Neural cell (in vitro differentiated cells): ENCODE measurements around the gene KATNIP. TPM values are rescaled to one million over a fixed set of nuclear protein-coding genes. Genes with fewer than 3 reads are reported as not detected.

Experiments
- H2AFZ ChIP-seq: fragments of 200-600, 300-800 bp; sonication (generic), shearing (Covaris generic); 2 replicates; pipeline ENCODE4 v1.6.0; 2014; ENCODE audit warnings: low read depth, mild to moderate bottlenecking, antibody characterized with exemption, low read length, moderate library complexity
- H3F3A ChIP-seq: fragments of 200-600 bp; shearing (Covaris generic); 2 replicates; pipeline ENCODE4 v1.6.1; 2016; ENCODE audit warnings: mild to moderate bottlenecking, moderate library complexity, mixed read lengths, antibody characterized with exemption, low read length; ENCODE audit not compliant: insufficient read depth, poor library complexity, severe bottlenecking
- H3K27ac ChIP-seq: fragments of 200-600, 300-800 bp; sonication (generic), shearing (Covaris generic); 2 replicates; pipeline ENCODE4 v1.5.1; 2014; ENCODE audit warnings: mild to moderate bottlenecking, low read length, moderate library complexity
- H3K27me3 ChIP-seq: fragments of 300-800, 200-600 bp; sonication (generic), shearing (Covaris generic); 2 replicates; pipeline ENCODE4 v1.6.0; 2014; ENCODE audit warnings: mild to moderate bottlenecking, low read depth, low read length, moderate library complexity; ENCODE audit not compliant: insufficient read depth
- H3K36me3 ChIP-seq: fragments of 300-800, 200-600 bp; sonication (generic), shearing (Covaris generic); 2 replicates; pipeline ENCODE4 v1.5.1; 2014; ENCODE audit warnings: mild to moderate bottlenecking, antibody characterized with exemption, low read length, moderate library complexity; ENCODE audit not compliant: insufficient read depth
- H3K4me2 ChIP-seq: fragments of 300-800, 200-600 bp; sonication (generic), shearing (Covaris generic); 2 replicates; pipeline ENCODE4 v1.6.0; 2014; ENCODE audit warnings: mild to moderate bottlenecking, low read length
- H3K4me3 ChIP-seq: fragments of 300-800, 200-600 bp; sonication (generic), shearing (Covaris generic); 2 replicates; pipeline ENCODE4 v1.5.1; 2014; ENCODE audit warnings: mild to moderate bottlenecking, low read length, moderate library complexity
- H3K79me2 ChIP-seq: fragments of 200-600 bp; shearing (Covaris generic); replicated peaks from 2 replicates; pipeline ENCODE4 v1.6.0; 2014; ENCODE audit warnings: mild to moderate bottlenecking, low read length, moderate library complexity; ENCODE audit not compliant: insufficient read depth
- H3K9ac ChIP-seq: fragments of 300-800, 200-600 bp; sonication (generic), shearing (Covaris generic); 2 replicates; pipeline ENCODE4 v1.6.1; 2016; ENCODE audit warnings: mild to moderate bottlenecking, low read length, mixed read lengths
- H3K9me2 ChIP-seq: fragments of 200-600 bp; shearing (Covaris generic); 2 replicates; pipeline ENCODE4 v1.6.1; 2016; ENCODE audit warnings: mild to moderate bottlenecking, low read length, mixed read lengths; ENCODE audit not compliant: insufficient read depth
- H3K9me3 ChIP-seq: fragments of 200-600, 300-800 bp; sonication (generic), shearing (Covaris generic); 2 replicates; pipeline ENCODE4 v1.6.1; 2016; ENCODE audit warnings: mild to moderate bottlenecking, mixed run types, low read length, moderate library complexity, mixed read lengths
- H4K20me1 ChIP-seq: fragments of 200-600 bp; shearing (Covaris generic); 2 replicates; pipeline ENCODE4 v1.6.1; 2016; ENCODE audit warnings: mild to moderate bottlenecking, mixed run types; ENCODE audit not compliant: insufficient read depth
- CTCF ChIP-seq: fragments of 450-650 bp; IDR thresholded peaks from 2 replicates; pipeline ENCODE4 v1.5.1; 2014; ENCODE audit warnings: antibody characterized with exemption, mild to moderate bottlenecking, moderate library complexity; ENCODE audit not compliant: poor library complexity, severe bottlenecking
- EP300 ChIP-seq: fragments of 450-650 bp; conservative IDR thresholded peaks from 2 replicates; pipeline ENCODE4 v1.6.1; 2014; ENCODE audit warnings: antibody characterized with exemption, mild to moderate bottlenecking, moderate library complexity; ENCODE audit not compliant: poor library complexity, severe bottlenecking
- EZH2 ChIP-seq: fragments of 200-600, 300-800 bp; shearing (Covaris generic), sonication (generic); IDR thresholded peaks from 2 replicates; pipeline ENCODE4 v1.6.1; 2014; ENCODE audit warnings: antibody characterized with exemption, low read length, borderline replicate concordance, mild to moderate bottlenecking; ENCODE audit not compliant: insufficient read depth, poor library complexity, severe bottlenecking
- MXI1 ChIP-seq: fragments of 450-650 bp; conservative IDR thresholded peaks from 2 replicates; pipeline ENCODE4 v1.6.1; 2014; ENCODE audit warnings: antibody characterized with exemption, mild to moderate bottlenecking; ENCODE audit not compliant: poor library complexity, severe bottlenecking
- POLR2AphosphoS5 ChIP-seq: IDR thresholded peaks from 2 replicates; pipeline ENCODE4 v1.6.1; 2012
- RAD21 ChIP-seq: fragments of 450-650 bp; conservative IDR thresholded peaks from 2 replicates; pipeline ENCODE4 v1.6.1; 2014; ENCODE audit warnings: antibody characterized with exemption, mild to moderate bottlenecking, moderate library complexity
- REST ChIP-seq: IDR thresholded peaks from 2 replicates; pipeline ENCODE4 v1.6.1; 2012; ENCODE audit warnings: borderline replicate concordance
- SMC3 ChIP-seq: fragments of 450-650 bp; conservative IDR thresholded peaks from 2 replicates; pipeline ENCODE4 v1.6.1; 2014; ENCODE audit warnings: antibody characterized with exemption, mild to moderate bottlenecking, moderate library complexity; ENCODE audit not compliant: poor library complexity
- TAF1 ChIP-seq: IDR thresholded peaks from 2 replicates; pipeline ENCODE4 v1.6.1; 2012; ENCODE audit warnings: low read depth
- polyA plus RNA-seq: library from polyadenylated mRNA; depleted of rRNA; stranded (reverse); fragments of >200 nt; gene quantifications from 2 replicates; pipeline ENCODE4 v1.2.3, GENCODE V29; 2014

KATNIP gene
- polyA plus RNA-seq, 1 donor from 2014 or later, result 6.4 TPM

GRCh38 chr16:27526180-27526579, 23.8 kb upstream of the KATNIP start:
- Histone ChIP-seq H4K20me1 (no peaks in the 10 kb centered on the region), H3K9me3 (no peaks in the 10 kb centered on the region), H3K4me2 (no peak overlapping the region), H3K9ac (no peak overlapping the region), H3K27me3 (no peaks in the 10 kb centered on the region), H3K36me3 (no peaks in the 10 kb centered on the region), H2AFZ (no peak overlapping the region), H3K79me2 (no peaks in the 10 kb centered on the region), H3K4me3 (no peak overlapping the region), H3K9me2 (no peaks in the 10 kb centered on the region), H3F3A (no peaks in the 10 kb centered on the region), H3K27ac (no peak overlapping the region)
- TF ChIP-seq RAD21, result no peak
- no peak for TF ChIP-seq CTCF
- TF ChIP-seq TAF1, result no peak
- no peak for TF ChIP-seq SMC3
- no peak for TF ChIP-seq EP300
- TF ChIP-seq MXI1, result no peak
- TF ChIP-seq REST, result no peak
- TF ChIP-seq EZH2, result no peak
- no peak for TF ChIP-seq POLR2AphosphoS5

- H3K79me2 ChIP-seq, result no peaks in the 10 kb centered on the region
- no peak overlapping the region for H3K9ac ChIP-seq
- H3K27me3 ChIP-seq, result no peaks in the 10 kb centered on the region
- H3F3A ChIP-seq, result no peaks in the 10 kb centered on the region
- H3K4me3 ChIP-seq, result no peak overlapping the region
- H4K20me1 ChIP-seq, result no peaks in the 10 kb centered on the region
- peaks cover 2% of the 10 kb centered on the region for H3K36me3 ChIP-seq
- no peaks in the 10 kb centered on the region for H3K9me3 ChIP-seq
- TF ChIP-seq POLR2AphosphoS5, result no peak
- no peak for TF ChIP-seq TAF1
- TF ChIP-seq EP300, result no peak
- TF ChIP-seq CTCF, result no peak
- no peak for TF ChIP-seq MXI1
- TF ChIP-seq SMC3, result no peak
- TF ChIP-seq REST, result no peak
- no peak for TF ChIP-seq EZH2
- no peak for TF ChIP-seq RAD21
- H3K9me2 ChIP-seq, result no peaks in the 10 kb centered on the region
- H2AFZ ChIP-seq, result no peak overlapping the region
- H3K4me2 ChIP-seq, result no peak overlapping the region
- no peak overlapping the region for H3K27ac ChIP-seq
These were observed 21.6 kb upstream of the KATNIP start for GRCh38 chr16:27528294-27528693.
